HG03135 (cell line): ENCODE measurements around the gene GABRA5.

Experiments used
- ATAC-seq: cut with Tn5 transposase; IDR thresholded peaks from one replicate; pipeline ENCODE4 v1.9.1; 2021; ENCODE audit warnings: mild to moderate bottlenecking, moderate library complexity; ENCODE audit not compliant: unreplicated experiment

GABRA5 gene

GRCh38 chr15:26985050-26985449 lies 118.2 kb downstream of the GABRA5 start:
- ATAC-seq: no peak

GRCh38 chr15:26996250-26996649 lies 129.4 kb downstream of the GABRA5 start:
- no peak for ATAC-seq
